CD4-positive, alpha-beta T cell treated with Interleukin-6 at 100 ng/mL for 8 hours (primary cell): ENCODE measurements around the gene SOS1.
"Not testable (repeated sequence)": the region's sequence is repeated elsewhere in the genome, so short reads cannot be mapped to it uniquely, and the experiment has no call there.

Source experiments
- DNase-seq: peaks from one replicate; pipeline ENCODE4 v3.0.0-alpha.2; 2020; ENCODE audit warnings: mixed read lengths, low spot score

The SOS1 gene

GRCh38 chr2:39099870-39100728 is 20.8 kb downstream of the SOS1 start:
- DNase-seq = no peak

GRCh38 chr2:39099310-39099869 is 21.5 kb downstream of the SOS1 start:
- DNase-seq = no peak

- no peak for DNase-seq
These were observed 25.2 kb downstream of the SOS1 start for GRCh38 chr2:39095624-39096023.

GRCh38 chr2:39094717-39095363 is 26.0 kb downstream of the SOS1 start:
- no peak for DNase-seq

GRCh38 chr2:39093218-39093898 is 27.5 kb downstream of the SOS1 start:
- no peak for DNase-seq

GRCh38 chr2:39091543-39091942 is 29.3 kb downstream of the SOS1 start:
- DNase-seq = no peak

GRCh38 chr2:39091063-39091462 is 29.8 kb downstream of the SOS1 start:
- no peak for DNase-seq

GRCh38 chr2:39080152-39080551 is 40.7 kb downstream of the SOS1 start:
- no peak for DNase-seq

GRCh38 chr2:39069890-39070465 is 50.9 kb downstream of the SOS1 start:
- no peak for DNase-seq

GRCh38 chr2:39069136-39069515 is 51.7 kb downstream of the SOS1 start:
- DNase-seq = no peak

- DNase-seq = no peak
These were observed 52.3 kb downstream of the SOS1 start for GRCh38 chr2:39068299-39069135.

GRCh38 chr2:39065616-39066015 is 55.2 kb downstream of the SOS1 start:
- no peak for DNase-seq

GRCh38 chr2:39062320-39062719 is 58.5 kb downstream of the SOS1 start:
- DNase-seq = no peak

GRCh38 chr2:39061280-39061679 is 59.6 kb downstream of the SOS1 start:
- no peak for DNase-seq

- peak; percentile 56 for DNase-seq
These were observed 61.4 kb downstream of the SOS1 start for GRCh38 chr2:39059366-39059952.

GRCh38 chr2:39058101-39058500 is 62.8 kb downstream of the SOS1 start:
- no peak for DNase-seq

- DNase-seq = not testable (repeated sequence)
These were observed 68.2 kb downstream of the SOS1 start for GRCh38 chr2:39052665-39053064.

GRCh38 chr2:39050109-39050508 is 70.7 kb downstream of the SOS1 start:
- DNase-seq = no peak

- no peak for DNase-seq
These were observed 81.8 kb downstream of the SOS1 start for GRCh38 chr2:39039072-39039471.

GRCh38 chr2:39033980-39034379 is 86.9 kb downstream of the SOS1 start:
- no peak for DNase-seq

GRCh38 chr2:39027421-39027820 is 93.4 kb downstream of the SOS1 start:
- DNase-seq = no peak
